ENCODE results near the gene ZNF10. TPM values are rescaled to one million over a fixed set of nuclear protein-coding genes. Genes with fewer than 3 reads are reported as not detected.
A peak's percentile ranks its signal among the peaks of the same experiment; 100 is the strongest.

Gene ZNF10
- total and polyA plus RNA-seq, 2 donors from 2014 or later: 4.6 to 15.1 TPM

DNA sequence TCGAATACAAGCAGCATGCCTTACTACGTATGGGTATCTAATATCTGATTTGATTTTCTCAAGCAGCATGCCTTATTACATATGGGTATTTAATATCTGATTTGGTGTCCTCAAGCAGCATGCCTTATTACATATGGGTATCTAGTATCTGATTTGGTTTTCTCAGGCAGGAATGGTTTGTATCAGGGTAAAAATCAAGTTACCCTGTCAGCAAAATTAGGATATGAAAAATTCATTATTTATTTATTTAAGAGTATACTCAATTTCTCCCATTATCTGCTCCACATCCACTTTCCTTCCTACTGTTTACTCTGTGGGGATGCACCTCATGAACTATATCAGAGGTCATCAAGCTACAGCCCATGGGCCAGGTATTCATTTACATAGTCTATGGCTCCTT, 22.3 kb upstream of the ZNF10 start:
- FAIRE-seq (no peak), DNase-seq (no peak)
- TF ChIP-seq, protein P1, sequence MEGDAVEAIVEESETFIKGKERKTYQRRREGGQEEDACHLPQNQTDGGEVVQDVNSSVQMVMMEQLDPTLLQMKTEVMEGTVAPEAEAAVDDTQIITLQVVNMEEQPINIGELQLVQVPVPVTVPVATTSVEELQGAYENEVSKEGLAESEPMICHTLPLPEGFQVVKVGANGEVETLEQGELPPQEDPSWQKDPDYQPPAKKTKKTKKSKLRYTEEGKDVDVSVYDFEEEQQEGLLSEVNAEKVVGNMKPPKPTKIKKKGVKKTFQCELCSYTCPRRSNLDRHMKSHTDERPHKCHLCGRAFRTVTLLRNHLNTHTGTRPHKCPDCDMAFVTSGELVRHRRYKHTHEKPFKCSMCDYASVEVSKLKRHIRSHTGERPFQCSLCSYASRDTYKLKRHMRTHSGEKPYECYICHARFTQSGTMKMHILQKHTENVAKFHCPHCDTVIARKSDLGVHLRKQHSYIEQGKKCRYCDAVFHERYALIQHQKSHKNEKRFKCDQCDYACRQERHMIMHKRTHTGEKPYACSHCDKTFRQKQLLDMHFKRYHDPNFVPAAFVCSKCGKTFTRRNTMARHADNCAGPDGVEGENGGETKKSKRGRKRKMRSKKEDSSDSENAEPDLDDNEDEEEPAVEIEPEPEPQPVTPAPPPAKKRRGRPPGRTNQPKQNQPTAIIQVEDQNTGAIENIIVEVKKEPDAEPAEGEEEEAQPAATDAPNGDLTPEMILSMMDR (IDR thresholded peaks at IDR 0.05; ENCODE audit: borderline replicate concordance, extremely low read depth, insufficient read depth): no peak
- Histone ChIP-seq H3K4me1 (ENCODE audit: control insufficient read depth in 2 of 3, insufficient read depth in 2 of 3, low read depth in 1 of 3, low read length in 3 of 3) (no peaks in the 10 kb centered on the region), H3K36me3 (ENCODE audit: control insufficient read depth in 2 of 3, insufficient read depth in 3 of 3, low read length in 3 of 3) (peaks cover 21 to 44% (median 25%) of the 10 kb centered on the region in 3 donors), H3K27ac (ENCODE audit: low read depth in 2 of 2, low read length in 2 of 2) (no peak overlapping the region), H3K4me3 (ENCODE audit: low read length in 3 of 3) (peak overlapping the region in 2 of 3 donors; percentile 4 to 8), H3K9ac (ENCODE audit: low read length in 3 of 3) (no peak overlapping the region), H3K27me3 (ENCODE audit: control insufficient read depth, insufficient read depth, low read length) (no peaks in the 10 kb centered on the region), H3K9me3 (ENCODE audit: control insufficient read depth in 2 of 3, insufficient read depth in 1 of 3, low read length in 3 of 3) (peaks cover 22 to 85% (median 59%) of the 10 kb centered on the region in 3 donors)
- intact Hi-C loops (cut with DNase I): loop anchor here (5.0 kb wide), 1 partner anchor 56 kb away; no protein-coding TSS in a partner anchor

DNA sequence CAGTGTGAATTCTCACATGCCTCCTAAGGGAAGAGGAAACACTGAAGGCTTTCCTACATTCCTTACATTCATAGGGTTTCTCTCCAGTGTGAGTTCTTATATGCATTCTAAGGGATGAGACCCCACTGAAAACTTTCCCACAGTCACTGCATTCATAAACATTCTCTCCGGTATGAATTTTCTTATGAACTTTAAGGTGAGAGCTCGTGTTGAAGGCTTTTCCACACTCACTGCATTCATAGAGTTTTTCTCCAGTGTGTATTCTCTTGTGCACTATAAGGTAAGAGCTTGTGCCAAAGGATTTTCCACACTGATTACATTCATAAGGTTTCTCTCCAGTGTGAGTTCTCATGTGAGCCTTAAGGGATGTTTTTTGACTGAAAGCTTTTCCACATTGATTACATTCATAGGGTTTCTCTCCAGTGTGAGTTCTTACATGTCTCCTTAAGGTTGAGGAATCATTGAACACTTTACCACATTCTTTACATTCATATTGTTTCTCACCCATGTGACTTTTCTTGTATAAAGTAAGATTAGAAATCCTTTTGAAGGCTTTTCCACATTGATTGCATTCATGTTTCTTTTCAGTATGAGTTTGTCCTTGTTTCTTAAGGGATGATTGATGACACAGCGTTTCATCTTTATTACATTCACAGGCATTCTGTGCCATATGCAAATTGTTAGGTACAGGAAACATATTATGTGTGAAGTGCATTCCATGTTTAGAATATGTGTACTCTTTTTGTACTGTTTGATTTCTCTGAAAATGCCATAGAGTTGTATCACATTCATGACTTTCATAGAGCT, 9.8 kb upstream of the ZNF10 start:
- H3K9ac ChIP-seq (ENCODE audit: low read length in 3 of 3): no peak overlapping the region
- H3K27ac ChIP-seq (ENCODE audit: low read depth in 2 of 2, low read length in 2 of 2): no peak overlapping the region
- H3K4me3 ChIP-seq (ENCODE audit: low read length in 3 of 3): no peak overlapping the region
- H3K36me3 ChIP-seq (ENCODE audit: control insufficient read depth in 2 of 3, insufficient read depth in 3 of 3, low read length in 3 of 3): peaks cover 11 to 25% (median 13%) of the 10 kb centered on the region in 3 donors
- H3K4me1 ChIP-seq (ENCODE audit: control insufficient read depth in 2 of 3, insufficient read depth in 2 of 3, low read depth in 1 of 3, low read length in 3 of 3): no peaks in the 10 kb centered on the region
- TF ChIP-seq, protein P1 (IDR thresholded peaks at IDR 0.05; ENCODE audit: borderline replicate concordance, extremely low read depth, insufficient read depth): no peak
- DNase-seq (no peak), FAIRE-seq (no peak)
- intact Hi-C loops (cut with DNase I): no loop called here
- peaks cover 16 to 97% (median 74%) of the 10 kb centered on the region in 3 donors for H3K9me3 ChIP-seq (ENCODE audit: control insufficient read depth in 2 of 3, insufficient read depth in 1 of 3, low read length in 3 of 3)
- H3K27me3 ChIP-seq (ENCODE audit: control insufficient read depth, insufficient read depth, low read length): no peaks in the 10 kb centered on the region

DNA sequence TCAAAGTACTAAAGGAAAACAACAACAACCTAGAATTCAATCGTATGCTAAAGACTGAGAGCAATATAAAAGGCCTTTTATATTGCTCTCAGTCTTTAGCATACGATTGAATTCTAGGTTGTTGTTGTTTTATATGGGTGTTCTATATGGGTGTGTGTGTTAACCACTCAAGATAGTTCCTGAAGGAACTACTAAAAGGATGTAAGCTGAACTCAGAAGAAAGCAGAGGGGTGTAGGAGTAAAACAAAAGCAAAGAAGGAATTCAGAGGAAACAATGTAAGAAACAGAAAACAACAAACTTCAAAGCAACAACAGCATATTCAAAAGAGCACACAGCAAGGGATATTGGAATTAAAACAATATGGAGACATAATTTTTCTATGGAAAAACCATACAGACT, 5.8 kb upstream of the ZNF10 start:
- Histone ChIP-seq H3K27ac (ENCODE audit: low read depth in 2 of 2, low read length in 2 of 2) (no peak overlapping the region), H3K4me3 (ENCODE audit: low read length in 3 of 3) (no peak overlapping the region), H3K9ac (ENCODE audit: low read length in 3 of 3) (no peak overlapping the region), H3K4me1 (ENCODE audit: control insufficient read depth in 2 of 3, insufficient read depth in 2 of 3, low read depth in 1 of 3, low read length in 3 of 3) (no peaks in the 10 kb centered on the region), H3K9me3 (ENCODE audit: control insufficient read depth in 2 of 3, insufficient read depth in 1 of 3, low read length in 3 of 3) (peaks cover 13 to 71% (median 50%) of the 10 kb centered on the region in 3 donors), H3K36me3 (ENCODE audit: control insufficient read depth in 2 of 3, insufficient read depth in 3 of 3, low read length in 3 of 3) (peaks cover 9 to 27% (median 10%) of the 10 kb centered on the region in 3 donors), H3K27me3 (ENCODE audit: control insufficient read depth, insufficient read depth, low read length) (no peaks in the 10 kb centered on the region)
- TF ChIP-seq, protein P1 (IDR thresholded peaks at IDR 0.05; ENCODE audit: borderline replicate concordance, extremely low read depth, insufficient read depth): no peak
- FAIRE-seq (no peak), DNase-seq (no peak)
- intact Hi-C loops (cut with DNase I): no loop called here
